Measurements from ENCODE around the gene ZNF846. TPM values are rescaled to one million over a fixed set of nuclear protein-coding genes. Genes with fewer than 3 reads are reported as not detected.

ZNF846 gene
- polyA plus RNA-seq, 1 of the 3 experiments (the other 2 are of a cell fraction), result 6.7 TPM

GRCh38 chr19:9786819-9787218, 18.3 kb upstream of the ZNF846 start:
- TF ChIP-seq CHD2 (IDR thresholded peaks at IDR 0.05; ENCODE audit: low read length, partially characterized antibody) (no peak), ELF1 (IDR thresholded peaks at IDR 0.05) (no peak), MEF2A (IDR thresholded peaks at IDR 0.05; ENCODE audit: borderline replicate concordance, low read depth) (no peak), ZBTB33 (IDR thresholded peaks at IDR 0.05; ENCODE audit: borderline replicate concordance, low read depth) (no peak), REST (IDR thresholded peaks at IDR 0.05; ENCODE audit: low read depth, low read length) (no peak)
- H3K79me2 ChIP-seq (ENCODE audit: insufficient read depth), result no peaks in the 10 kb centered on the region
- H3K9me3 ChIP-seq, result no peaks in the 10 kb centered on the region
- no peaks in the 10 kb centered on the region for H4K20me1 ChIP-seq (ENCODE audit: insufficient read depth)
- H3K27ac ChIP-seq (ENCODE audit: low read depth in 2 of 2, low read length in 1 of 2), result no peak overlapping the region
- DNase-seq, result no peak
- 79% methylated on average over 8 of the region's 8 CpGs for WGBS (ENCODE audit: low lambda C conversion rate)
- ChIA-PET CTCF (no interaction called here), POLR2A (no interaction called here)
- H3K9me2 ChIP-seq, result no peaks in the 10 kb centered on the region
- no peak overlapping the region for H2AFZ ChIP-seq (ENCODE audit: low read depth)
- H3K36me3 ChIP-seq (replicated peaks in 1 of 2; ENCODE audit: control insufficient read depth in 1 of 2, insufficient read depth in 2 of 2, low read length in 1 of 2), result no peaks in the 10 kb centered on the region
- no peak overlapping the region for H3K4me3 ChIP-seq (ENCODE audit: low read depth in 2 of 2, low read length in 1 of 2)
- H3K9ac ChIP-seq, result no peak overlapping the region
- no peaks in the 10 kb centered on the region for H3F3A ChIP-seq (replicated peaks; ENCODE audit: insufficient read depth)
- H3K4me2 ChIP-seq, result no peak overlapping the region
- peaks cover 4 to 7% of the 10 kb centered on the region in 2 experiments; a peak in 1 of 4 replicates for H3K4me1 ChIP-seq (ENCODE audit: control insufficient read depth in 1 of 2, insufficient read depth in 2 of 2, low read depth in 1 of 2, low read length in 1 of 2)
- no peaks in the 10 kb centered on the region for H3K27me3 ChIP-seq (ENCODE audit: insufficient read depth)

GRCh38 chr19:9786342-9786741, 17.8 kb upstream of the ZNF846 start:
- H3F3A ChIP-seq (replicated peaks; ENCODE audit: insufficient read depth), result no peaks in the 10 kb centered on the region

More at GRCh38 chr19:9786342-9786741, 17.8 kb upstream of the ZNF846 start:
- H3K4me2 ChIP-seq, result peak overlapping the region; percentile 93; the same call in 1 of the 2 replicates
- H3K79me2 ChIP-seq (ENCODE audit: insufficient read depth), result no peaks in the 10 kb centered on the region
- H3K27ac ChIP-seq (ENCODE audit: low read depth in 2 of 2, low read length in 1 of 2), result peak overlapping the region; percentile 89 to 94
- no peaks in the 10 kb centered on the region for H4K20me1 ChIP-seq (ENCODE audit: insufficient read depth)
- no peaks in the 10 kb centered on the region for H3K27me3 ChIP-seq (ENCODE audit: insufficient read depth)
- no peaks in the 10 kb centered on the region for H3K9me3 ChIP-seq
- POLR2A ChIA-PET, result no interaction called here
- no peaks in the 10 kb centered on the region for H3K36me3 ChIP-seq (replicated peaks in 1 of 2; ENCODE audit: control insufficient read depth in 1 of 2, insufficient read depth in 2 of 2, low read length in 1 of 2)
- H3K9ac ChIP-seq, result no peak overlapping the region
- H3K4me1 ChIP-seq (ENCODE audit: control insufficient read depth in 1 of 2, insufficient read depth in 2 of 2, low read depth in 1 of 2, low read length in 1 of 2), result peaks cover 4 to 7% of the 10 kb centered on the region in 2 experiments; a peak in 1 of 4 replicates
- no peaks in the 10 kb centered on the region for H3K9me2 ChIP-seq
- H2AFZ ChIP-seq (ENCODE audit: low read depth), result peak overlapping the region; percentile 99
- WGBS (ENCODE audit: low lambda C conversion rate), result 71% methylated on average over 9 of the region's 9 CpGs
- no peak for TF ChIP-seq IRF3 (IDR thresholded peaks at IDR 0.05; ENCODE audit: low read depth, low read length)
- no peak for DNase-seq
- peak overlapping the region; percentile 62 to 93; a peak in 3 of 4 replicates for H3K4me3 ChIP-seq (ENCODE audit: low read depth in 2 of 2, low read length in 1 of 2)
- CTCF ChIA-PET, result no interaction called here

All from SK-N-SH (cell line).